B cell (primary cell): ENCODE data around the gene FRMPD4.
"Not testable (repeated sequence)": the region's sequence is repeated elsewhere in the genome, so short reads cannot be mapped to it uniquely, and the experiment has no call there.

Experiments
- EZH2 ChIP-seq: IDR thresholded peaks from 2 replicates; pipeline ENCODE4 v1.6.1; 2012; ENCODE audit warnings: borderline replicate concordance, low read depth, mild to moderate bottlenecking, moderate library complexity, low read length; ENCODE audit not compliant: insufficient read depth, poor library complexity, severe bottlenecking
- TF ChIP-seq, protein P1 (sequence below): fragments of 200-600 bp; IDR thresholded peaks from one replicate; pipeline ENCODE4 v1.8.0; 2022; ENCODE audit warnings: antibody characterized with exemption, mild to moderate bottlenecking

DNA sequence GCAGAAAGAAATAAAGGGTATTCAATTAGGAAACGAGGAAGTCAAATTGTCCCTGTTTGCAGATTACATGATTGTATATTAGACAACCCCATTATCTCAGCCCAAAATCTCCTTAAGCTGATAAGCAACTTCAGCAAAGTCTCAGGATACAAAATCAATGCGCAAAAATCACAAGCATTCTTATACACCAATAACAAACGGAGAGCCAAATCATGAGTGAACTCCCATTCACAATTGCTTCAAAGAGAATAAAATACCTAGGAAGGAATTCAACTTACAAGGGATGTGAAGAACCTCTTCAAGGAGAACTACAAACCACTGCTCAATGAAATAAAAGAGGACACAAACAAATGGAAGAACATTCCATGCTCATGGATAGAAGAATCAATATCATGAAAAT is 404.0 kb downstream of the FRMPD4 start:
- not testable (repeated sequence) for TF ChIP-seq EZH2
- TF ChIP-seq, protein P1, sequence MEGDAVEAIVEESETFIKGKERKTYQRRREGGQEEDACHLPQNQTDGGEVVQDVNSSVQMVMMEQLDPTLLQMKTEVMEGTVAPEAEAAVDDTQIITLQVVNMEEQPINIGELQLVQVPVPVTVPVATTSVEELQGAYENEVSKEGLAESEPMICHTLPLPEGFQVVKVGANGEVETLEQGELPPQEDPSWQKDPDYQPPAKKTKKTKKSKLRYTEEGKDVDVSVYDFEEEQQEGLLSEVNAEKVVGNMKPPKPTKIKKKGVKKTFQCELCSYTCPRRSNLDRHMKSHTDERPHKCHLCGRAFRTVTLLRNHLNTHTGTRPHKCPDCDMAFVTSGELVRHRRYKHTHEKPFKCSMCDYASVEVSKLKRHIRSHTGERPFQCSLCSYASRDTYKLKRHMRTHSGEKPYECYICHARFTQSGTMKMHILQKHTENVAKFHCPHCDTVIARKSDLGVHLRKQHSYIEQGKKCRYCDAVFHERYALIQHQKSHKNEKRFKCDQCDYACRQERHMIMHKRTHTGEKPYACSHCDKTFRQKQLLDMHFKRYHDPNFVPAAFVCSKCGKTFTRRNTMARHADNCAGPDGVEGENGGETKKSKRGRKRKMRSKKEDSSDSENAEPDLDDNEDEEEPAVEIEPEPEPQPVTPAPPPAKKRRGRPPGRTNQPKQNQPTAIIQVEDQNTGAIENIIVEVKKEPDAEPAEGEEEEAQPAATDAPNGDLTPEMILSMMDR: not testable (repeated sequence)
